DOHH2 (cell line): Measurements from ENCODE around the gene LMTK2.

Experiments used
- H3F3A ChIP-seq: fragments of 200-600 bp; sonication (generic), shearing (Covaris generic); 2 replicates; pipeline ENCODE4 v1.6.0; 2016; ENCODE audit warnings: antibody characterized with exemption, mild to moderate bottlenecking; ENCODE audit not compliant: control insufficient read depth, insufficient read depth
- H3K27ac ChIP-seq: fragments of 200-600 bp; sonication (generic); 2 replicates; pipeline ENCODE4 v1.5.1; 2014; ENCODE audit warnings: low read depth, mild to moderate bottlenecking, low read length, moderate library complexity
- H3K27me3 ChIP-seq: fragments of 200-600 bp; sonication (generic); 2 replicates; pipeline ENCODE4 v1.6.1; 2014; ENCODE audit warnings: mild to moderate bottlenecking, low read length, mixed read lengths; ENCODE audit not compliant: control insufficient read depth
- H3K36me3 ChIP-seq: fragments of 200-600 bp; sonication (generic); 2 replicates; pipeline ENCODE4 v1.6.1; 2014; ENCODE audit warnings: mild to moderate bottlenecking, low read length, moderate library complexity, mixed read lengths; ENCODE audit not compliant: control insufficient read depth
- H3K4me1 ChIP-seq: fragments of 200-600 bp; sonication (generic); 2 replicates; pipeline ENCODE4 v1.6.1; 2014; ENCODE audit warnings: mild to moderate bottlenecking, low read length, mixed read lengths; ENCODE audit not compliant: control insufficient read depth
- H3K4me2 ChIP-seq: fragments of 200-600 bp; sonication (generic); 2 replicates; pipeline ENCODE4 v1.6.0; 2014; ENCODE audit warnings: mild to moderate bottlenecking, low read length, moderate library complexity
- H3K4me3 ChIP-seq: fragments of 200-600 bp; sonication (generic); 2 replicates; pipeline ENCODE4 v1.5.1; 2014; ENCODE audit warnings: mild to moderate bottlenecking, low read length, mixed read lengths
- H3K79me2 ChIP-seq: fragments of 200-600 bp; sonication (generic); 2 replicates; pipeline ENCODE4 v1.6.1; 2014; ENCODE audit warnings: mild to moderate bottlenecking, low read length, mixed read lengths; ENCODE audit not compliant: control insufficient read depth
- H3K9me2 ChIP-seq: fragments of 200-600 bp; sonication (generic); replicated peaks from 2 replicates; pipeline ENCODE4 v1.6.1; 2014; ENCODE audit warnings: mild to moderate bottlenecking, low read length, mixed read lengths; ENCODE audit not compliant: control insufficient read depth
- H3K9me3 ChIP-seq: fragments of 200-600 bp; sonication (generic); 2 replicates; pipeline ENCODE4 v1.6.1; 2014; ENCODE audit warnings: antibody characterized with exemption, low read length, mixed read lengths; ENCODE audit not compliant: control insufficient read depth, insufficient read depth
- H4K20me1 ChIP-seq: fragments of 200-600 bp; sonication (generic); 2 replicates; pipeline ENCODE4 v1.6.0; 2014; ENCODE audit warnings: low read depth, mild to moderate bottlenecking, antibody characterized with exemption, low read length, moderate library complexity; ENCODE audit not compliant: control insufficient read depth, insufficient read depth
- CTCF ChIP-seq: fragments of 200-600 bp; sonication (generic); IDR thresholded peaks from one replicate; pipeline ENCODE4 v1.5.1; 2014; ENCODE audit warnings: antibody characterized with exemption, mild to moderate bottlenecking, low read depth, low read length; ENCODE audit not compliant: poor library complexity, severe bottlenecking
- EZH2phosphoT487 ChIP-seq: fragments of 200-600 bp; sonication (generic); IDR thresholded peaks from 2 replicates; pipeline ENCODE4 v1.6.1; 2017; ENCODE audit warnings: borderline replicate concordance, mild to moderate bottlenecking, antibody characterized with exemption, low read length, moderate library complexity, mixed read lengths

The LMTK2 gene

GRCh38 chr7:98177553-98177952, 70.9 kb downstream of the LMTK2 start:
- peaks cover 3% of the 10 kb centered on the region; the same call in 1 of the 2 replicates for H4K20me1 ChIP-seq
- TF ChIP-seq CTCF (no peak), EZH2phosphoT487 (no peak)
- H3K27me3 ChIP-seq = no peaks in the 10 kb centered on the region
- no peaks in the 10 kb centered on the region for H3F3A ChIP-seq
- no peaks in the 10 kb centered on the region for H3K79me2 ChIP-seq
- H3K4me1 ChIP-seq = peaks cover 6% of the 10 kb centered on the region; the same call in 1 of the 2 replicates
- no peaks in the 10 kb centered on the region for H3K9me3 ChIP-seq
- H3K4me3 ChIP-seq = no peak overlapping the region
- no peak overlapping the region for H3K4me2 ChIP-seq
- no peaks in the 10 kb centered on the region for H3K9me2 ChIP-seq
- peaks cover 6% of the 10 kb centered on the region; the same call in 1 of the 2 replicates for H3K36me3 ChIP-seq
- no peak overlapping the region for H3K27ac ChIP-seq

DNA sequence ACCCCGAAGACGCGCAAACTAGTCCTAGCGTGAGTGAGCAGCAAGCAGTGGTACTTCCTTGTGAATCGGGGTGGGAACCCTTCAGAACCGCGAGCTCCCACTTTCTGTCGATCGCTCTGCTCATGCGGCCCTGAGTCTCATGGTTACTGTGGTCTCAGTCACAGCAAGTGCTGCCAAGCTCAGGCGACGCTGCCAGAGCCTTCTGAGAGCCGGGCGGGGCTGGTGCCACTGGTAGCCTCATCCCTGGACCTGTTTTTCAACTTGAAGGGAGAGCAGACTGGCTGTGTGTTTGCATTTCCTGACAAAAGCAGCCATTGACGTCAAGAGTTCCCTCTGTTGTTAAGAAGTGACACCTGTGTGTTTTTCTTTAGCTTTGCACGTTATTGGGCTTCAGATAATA, 71.7 kb downstream of the LMTK2 start:
- H3K36me3 ChIP-seq = peaks cover 6% of the 10 kb centered on the region; the same call in 1 of the 2 replicates
- peaks cover 3% of the 10 kb centered on the region; the same call in 1 of the 2 replicates for H4K20me1 ChIP-seq
- no peaks in the 10 kb centered on the region for H3K9me2 ChIP-seq
- H3F3A ChIP-seq = no peaks in the 10 kb centered on the region
- no peaks in the 10 kb centered on the region for H3K79me2 ChIP-seq
- H3K4me3 ChIP-seq = no peak overlapping the region
- H3K9me3 ChIP-seq = no peaks in the 10 kb centered on the region
- no peak overlapping the region for H3K27ac ChIP-seq
- H3K27me3 ChIP-seq = no peaks in the 10 kb centered on the region
- no peak overlapping the region for H3K4me2 ChIP-seq
- no peak for TF ChIP-seq EZH2phosphoT487
- TF ChIP-seq CTCF = no peak
- peaks cover 6% of the 10 kb centered on the region; the same call in 1 of the 2 replicates for H3K4me1 ChIP-seq

DNA sequence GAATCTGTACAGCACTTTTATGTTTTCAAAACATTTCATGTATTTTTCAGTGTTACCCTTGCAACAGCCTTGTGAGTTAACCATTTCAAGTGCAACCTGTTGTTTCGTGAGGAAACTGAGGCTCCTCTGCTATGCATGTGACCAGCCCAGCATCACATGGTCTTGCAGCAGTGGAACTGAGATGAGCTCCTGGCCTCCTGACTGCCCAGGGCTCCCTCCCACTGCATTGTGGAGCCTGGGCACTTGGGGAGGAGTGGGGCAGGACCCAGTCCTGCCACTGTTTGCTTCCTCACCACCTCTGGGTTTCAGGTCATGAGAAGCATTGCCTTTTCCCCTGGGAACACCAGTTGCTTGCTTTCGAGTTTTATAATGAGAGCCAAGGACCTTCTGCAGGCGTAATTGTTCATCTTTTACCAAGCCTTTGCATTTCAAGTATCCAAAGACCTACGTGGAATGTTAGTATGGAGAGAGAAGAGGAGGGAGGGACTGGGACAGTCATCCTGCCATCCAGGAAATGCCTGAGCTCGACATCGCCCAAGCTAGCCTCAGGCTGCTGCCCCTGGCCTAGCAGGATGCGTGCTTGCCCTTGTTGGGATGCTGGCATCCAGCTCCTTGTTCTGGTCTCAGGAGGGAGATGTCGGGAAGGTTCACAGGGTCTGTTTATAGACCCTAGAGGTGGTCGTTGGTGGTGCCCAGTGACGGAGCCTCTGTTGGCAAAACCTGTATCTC, 72.3 kb downstream of the LMTK2 start:
- Histone ChIP-seq H3K36me3 (peaks cover 6% of the 10 kb centered on the region; the same call in 1 of the 2 replicates), H4K20me1 (peaks cover 3% of the 10 kb centered on the region; the same call in 1 of the 2 replicates), H3K79me2 (no peaks in the 10 kb centered on the region), H3K9me2 (no peaks in the 10 kb centered on the region), H3K4me3 (no peak overlapping the region), H3K4me1 (peaks cover 6% of the 10 kb centered on the region; the same call in 1 of the 2 replicates), H3F3A (no peaks in the 10 kb centered on the region), H3K9me3 (no peaks in the 10 kb centered on the region), H3K27me3 (no peaks in the 10 kb centered on the region), H3K27ac (no peak overlapping the region; the same call in 1 of the 2 replicates), H3K4me2 (no peak overlapping the region)
- no peak for TF ChIP-seq EZH2phosphoT487
- no peak for TF ChIP-seq CTCF
